GM12875 (cell line): ENCODE results near the gene ELOB.

Source experiments
- H3K4me3 ChIP-seq: one replicate; pipeline ENCODE4 v1.5.1; 2011; ENCODE audit warnings: low read depth, low read length, control low read depth
- CTCF ChIP-seq: IDR thresholded peaks from 2 replicates; pipeline ENCODE4 v1.5.1; 2011; ENCODE audit warnings: low read depth, mild to moderate bottlenecking, control low read depth, inconsistent platforms, low read length, moderate library complexity, borderline replicate concordance; ENCODE audit not compliant: insufficient read depth

The ELOB gene

GRCh38 chr16:2798723-2799204, 21.7 kb upstream of the ELOB start:
- no peak overlapping the region for H3K4me3 ChIP-seq
- TF ChIP-seq CTCF, result no peak

GRCh38 chr16:2795395-2796143, 18.5 kb upstream of the ELOB start:
- no peak for TF ChIP-seq CTCF

GRCh38 chr16:2792940-2793339, 15.9 kb upstream of the ELOB start:
- no peak overlapping the region for H3K4me3 ChIP-seq
- TF ChIP-seq CTCF, result no peak

More at GRCh38 chr16:2795395-2796143, 18.5 kb upstream of the ELOB start:
- no peak overlapping the region for H3K4me3 ChIP-seq

- H3K4me3 ChIP-seq, result no peak overlapping the region
- TF ChIP-seq CTCF, result no peak
Observed at GRCh38 chr16:2791174-2791573, 14.1 kb upstream of the ELOB start.

GRCh38 chr16:2790631-2791030, 13.6 kb upstream of the ELOB start:
- H3K4me3 ChIP-seq, result no peak overlapping the region
- no peak for TF ChIP-seq CTCF

GRCh38 chr16:2787961-2788360, 10.9 kb upstream of the ELOB start:
- H3K4me3 ChIP-seq, result no peak overlapping the region
- no peak for TF ChIP-seq CTCF

GRCh38 chr16:2787406-2787805, 10.3 kb upstream of the ELOB start, which contains the start of gene PRSS33:
PRSS33 (minus strand) TSS chr16:2787560; CDS start chr16:2786547, 1,013 bp downstream.
- no peak within 1 kb of the TSS for H3K4me3 ChIP-seq
- no peak for TF ChIP-seq CTCF
